GM18519 (cell line): ENCODE data around the gene ARMH3.
A peak's percentile ranks its signal among the peaks of the same experiment; 100 is the strongest.

Experiments used
- ATAC-seq: cut with Tn5 transposase; IDR thresholded peaks from one replicate; pipeline ENCODE4 v1.9.1; 2021; ENCODE audit warnings: mild to moderate bottlenecking, moderate library complexity; ENCODE audit not compliant: unreplicated experiment, low FRiP score

The ARMH3 gene

DNA sequence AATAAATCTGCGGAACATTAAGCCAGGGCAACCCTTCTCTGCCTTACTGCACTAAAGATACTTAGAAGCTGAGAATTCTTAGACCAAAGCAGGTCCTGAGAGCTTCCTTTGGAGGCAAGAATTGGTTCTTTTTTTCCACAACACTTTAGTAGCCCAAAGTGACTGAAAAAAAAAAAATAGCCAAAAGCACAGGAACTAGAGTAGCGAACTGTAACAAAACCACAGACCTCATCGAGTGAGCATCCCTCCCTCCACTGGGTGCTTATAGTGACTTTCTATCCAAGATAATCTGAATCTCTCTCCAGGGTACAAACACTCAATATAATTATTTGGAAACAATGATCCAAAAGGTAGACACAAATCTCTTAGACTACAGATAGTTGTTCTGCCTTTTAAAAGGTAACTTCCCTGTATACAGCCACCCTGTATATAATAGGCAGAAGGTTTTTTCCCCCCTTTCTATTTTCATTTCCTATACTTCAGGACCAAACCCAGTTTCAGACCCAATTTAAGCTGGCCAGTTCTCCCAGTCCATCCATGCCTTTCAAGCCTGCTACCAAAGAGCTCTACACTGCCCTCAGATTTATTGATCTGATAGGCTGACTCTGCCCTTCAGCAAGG lies 180.8 kb downstream of the ARMH3 start:
- ATAC-seq: no peak

GRCh38 chr10:101874252-101874651 lies 181.7 kb downstream of the ARMH3 start:
- no peak for ATAC-seq

- ATAC-seq: no peak
Measured at GRCh38 chr10:101867931-101868330, 188.0 kb downstream of the ARMH3 start.

DNA sequence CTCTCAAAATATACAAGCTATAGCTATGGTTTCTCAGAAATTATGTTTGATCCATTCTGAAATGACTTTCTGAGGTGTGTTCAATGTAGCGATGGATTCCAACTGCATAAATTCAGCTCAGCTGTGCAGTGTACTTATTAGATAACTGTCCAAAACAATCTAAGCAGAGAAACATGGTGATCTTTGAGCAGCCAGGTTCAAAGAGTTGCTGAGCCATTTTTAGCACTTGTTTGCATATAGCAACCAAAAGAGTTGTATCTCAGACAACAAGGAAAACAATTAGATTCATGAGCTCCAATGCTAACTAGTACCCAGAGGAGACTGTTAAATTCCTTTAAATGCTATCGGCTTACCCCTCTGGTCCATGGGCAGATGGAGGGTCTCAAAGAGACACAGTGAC lies 196.4 kb downstream of the ARMH3 start:
- no peak for ATAC-seq

DNA sequence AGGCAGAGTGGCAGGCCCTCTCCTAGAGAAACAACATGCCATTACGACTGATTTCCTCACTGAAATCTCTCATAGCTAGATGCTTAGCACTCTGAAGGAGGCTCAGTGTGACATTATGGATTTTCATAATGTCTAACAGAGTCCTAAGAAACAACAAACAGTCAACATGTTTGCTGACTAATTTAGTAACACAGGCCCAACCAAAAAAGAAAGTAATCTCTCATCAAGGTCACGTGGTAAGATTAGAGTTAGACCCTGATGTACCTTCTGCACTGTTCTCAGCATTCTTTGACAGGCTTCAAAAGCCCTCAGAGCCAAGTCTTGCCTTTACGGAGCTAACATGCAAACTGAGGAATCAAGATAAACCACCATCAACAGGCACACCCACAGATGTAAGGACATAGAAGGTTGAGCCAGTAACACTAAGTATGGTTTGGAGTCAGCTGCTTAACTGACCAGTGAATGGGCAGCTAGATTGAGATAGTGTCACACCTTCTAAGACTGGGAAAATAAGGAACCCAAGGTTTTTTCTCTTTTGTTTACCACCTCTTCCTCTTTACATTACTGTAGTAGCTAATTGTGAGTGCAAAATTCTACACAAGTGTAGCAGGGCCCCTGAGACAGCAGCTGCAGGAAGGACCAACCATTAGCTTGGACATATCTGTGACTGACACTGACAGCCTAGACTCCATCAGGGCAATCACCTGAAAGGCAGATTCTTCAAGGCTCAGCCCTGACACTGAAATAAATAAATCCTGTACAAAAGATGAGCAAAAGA lies 197.1 kb downstream of the ARMH3 start:
- ATAC-seq: peak; percentile 54

- no peak for ATAC-seq
Measured at GRCh38 chr10:101857802-101858476, 198.0 kb downstream of the ARMH3 start.

DNA sequence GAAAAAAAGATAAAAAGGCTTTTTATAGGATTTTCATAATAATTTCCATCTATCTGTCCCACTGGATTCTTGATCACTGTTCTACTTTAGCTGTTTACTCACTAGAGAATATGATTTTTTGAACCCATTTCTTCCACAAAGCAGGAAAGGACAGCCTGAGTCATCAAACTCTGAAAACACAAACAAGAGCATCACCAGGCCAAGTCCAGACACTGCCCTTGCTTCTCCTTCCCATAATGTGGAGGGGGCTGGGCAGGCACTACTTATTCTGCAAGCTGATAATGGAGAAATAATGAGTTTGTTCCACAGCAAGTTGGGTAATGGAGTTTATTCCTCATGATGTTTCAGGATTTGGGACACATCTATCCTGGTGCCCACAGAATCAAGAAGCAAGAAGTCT lies 199.3 kb downstream of the ARMH3 start:
- ATAC-seq: no peak

- ATAC-seq: no peak
Measured at GRCh38 chr10:101851411-101852116, 204.4 kb downstream of the ARMH3 start.

DNA sequence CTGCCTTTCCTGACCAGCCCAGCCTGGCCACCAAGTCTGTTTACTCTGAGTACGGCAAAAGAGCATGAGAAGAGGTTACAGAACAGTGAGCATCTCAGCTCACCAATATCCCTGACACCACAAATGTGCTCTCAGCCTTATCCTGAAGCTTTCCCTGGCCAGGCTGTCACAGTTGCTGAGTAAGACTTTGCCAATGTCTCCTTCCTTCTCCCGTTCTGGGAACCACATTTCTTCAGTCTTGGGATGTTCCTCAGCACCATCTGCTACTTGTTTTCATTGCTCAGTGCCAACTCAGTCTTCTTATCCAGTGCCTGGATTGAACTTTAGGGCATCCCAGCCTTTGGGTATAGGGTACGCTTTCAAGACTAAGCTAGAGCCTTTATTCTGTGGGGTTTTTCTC lies 205.2 kb downstream of the ARMH3 start:
- ATAC-seq: no peak

- no peak for ATAC-seq
Measured at GRCh38 chr10:101848894-101849351, 207.1 kb downstream of the ARMH3 start.

DNA sequence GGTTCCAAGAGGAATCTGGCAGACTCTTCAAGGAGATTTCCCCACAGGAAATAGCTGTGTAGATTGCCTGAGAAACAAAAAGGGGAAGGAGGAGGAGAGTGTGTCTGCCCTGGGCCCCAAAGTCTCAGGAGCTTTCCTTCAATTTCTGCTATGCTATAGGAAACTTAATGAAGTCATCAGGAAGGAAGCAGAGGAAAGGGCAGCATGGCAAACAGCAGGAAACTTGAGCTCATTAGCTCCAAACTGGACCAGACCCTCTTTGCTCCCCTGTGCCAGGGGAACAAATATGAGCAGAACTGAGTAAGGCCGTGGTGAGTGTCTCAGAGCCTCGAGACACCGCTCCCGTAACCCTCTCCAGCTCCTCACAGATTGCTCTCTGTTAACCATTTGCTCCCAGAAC lies 207.6 kb downstream of the ARMH3 start:
- no peak for ATAC-seq

GRCh38 chr10:101845893-101846292 lies 210.1 kb downstream of the ARMH3 start:
- no peak for ATAC-seq

GRCh38 chr10:101843032-101844021 lies 212.6 kb downstream of the ARMH3 start, which contains the start of gene KCNIP2:
Gene KCNIP2 (minus strand): TSS chr10:101843800. CDS start chr10:101843568, 232 bp downstream.
- ATAC-seq: no peak

GRCh38 chr10:101841826-101842225 lies 214.1 kb downstream of the ARMH3 start:
- no peak for ATAC-seq

DNA sequence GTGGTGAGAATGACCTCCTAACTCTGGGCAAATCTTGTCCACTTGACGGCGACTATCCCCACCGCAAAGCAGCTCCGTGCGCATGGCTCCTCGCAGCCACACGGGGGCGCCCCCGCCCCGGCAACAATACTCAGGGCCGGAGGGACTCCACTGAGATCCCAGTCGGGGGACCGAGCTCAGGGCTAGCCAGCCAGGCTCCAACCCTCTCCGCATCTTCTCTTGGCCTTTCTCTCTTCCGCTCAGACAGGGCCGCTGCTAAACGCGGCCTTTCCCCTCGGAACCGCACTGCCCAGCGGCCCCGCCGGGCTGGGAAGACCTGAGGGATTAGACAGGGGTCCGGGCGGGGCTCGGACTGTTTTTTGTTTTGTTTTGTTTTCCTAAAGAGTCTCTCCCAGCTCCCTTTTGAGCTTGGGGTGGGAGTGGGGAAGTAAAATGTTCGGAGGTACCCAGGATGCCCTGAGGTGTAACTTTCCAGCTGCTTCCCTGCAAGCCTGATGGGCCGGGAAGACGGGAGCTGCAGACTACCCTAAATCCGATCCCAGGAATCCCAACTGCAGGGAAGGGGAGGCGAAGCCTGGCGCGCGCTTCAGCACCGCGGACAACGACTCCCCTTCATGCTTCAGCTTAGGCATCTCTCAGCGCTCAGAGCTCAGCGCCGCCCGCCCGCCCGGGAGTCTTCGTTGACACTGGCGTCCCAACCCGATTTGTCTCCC lies 215.1 kb downstream of the ARMH3 start:
- ATAC-seq: peak; percentile 53

- no peak for ATAC-seq
Measured at GRCh38 chr10:101840102-101840684, 215.8 kb downstream of the ARMH3 start.

- ATAC-seq: no peak
Measured at GRCh38 chr10:101839416-101840063, 216.4 kb downstream of the ARMH3 start.

GRCh38 chr10:101839002-101839401 lies 217.0 kb downstream of the ARMH3 start:
- ATAC-seq: no peak
